Chondrocyte (in vitro differentiated cells): ENCODE results near the gene MRPS15. TPM values are rescaled to one million over a fixed set of nuclear protein-coding genes. Genes with fewer than 3 reads are reported as not detected.
"Not testable (repeated sequence)": the region's sequence is repeated elsewhere in the genome, so short reads cannot be mapped to it uniquely, and the experiment has no call there.

ENCODE experiments used
- DNase-seq: peaks from one replicate; pipeline ENCODE4 v3.0.0; 2021; ENCODE audit warnings: mixed read lengths, low spot score
- H3K27ac Mint-ChIP-seq: one replicate; pipeline ENCODE4 v1.8.0; 2021; ENCODE audit warnings: mild to moderate bottlenecking, moderate library complexity, mixed read lengths; ENCODE audit not compliant: unreplicated experiment
- H3K27me3 Mint-ChIP-seq: 2 replicates; pipeline ENCODE4 v1.8.0; 2021; ENCODE audit warnings: low read depth, mixed read lengths
- H3K36me3 Mint-ChIP-seq: 2 replicates; pipeline ENCODE4 v1.8.0; 2021; ENCODE audit warnings: low read depth, mixed read lengths
- H3K4me1 Mint-ChIP-seq: 2 replicates; pipeline ENCODE4 v1.8.0; 2021; ENCODE audit warnings: low read depth, mild to moderate bottlenecking, mixed read lengths
- H3K4me3 Mint-ChIP-seq: one replicate; pipeline ENCODE4 v1.8.0; 2021; ENCODE audit warnings: mild to moderate bottlenecking, moderate library complexity, mixed read lengths; ENCODE audit not compliant: unreplicated experiment
- H3K9me3 Mint-ChIP-seq: 2 replicates; pipeline ENCODE4 v1.8.0; 2021; ENCODE audit warnings: low read depth, mixed read lengths
- total RNA-seq: library from RNA; stranded (reverse); gene quantifications from 3 replicates; pipeline ENCODE4 v1.2.1, GENCODE V29; 2021
- TF ChIP-seq, protein P1 (sequence below): fragments of 200-600 bp; sonication (generic); IDR thresholded peaks from 2 replicates; pipeline ENCODE4 v1.5.0; 2021; ENCODE audit warnings: antibody characterized with exemption, mild to moderate bottlenecking, moderate library complexity

The MRPS15 gene
- total RNA-seq, 1 donor from 2014 or later, result 51.3 TPM

DNA sequence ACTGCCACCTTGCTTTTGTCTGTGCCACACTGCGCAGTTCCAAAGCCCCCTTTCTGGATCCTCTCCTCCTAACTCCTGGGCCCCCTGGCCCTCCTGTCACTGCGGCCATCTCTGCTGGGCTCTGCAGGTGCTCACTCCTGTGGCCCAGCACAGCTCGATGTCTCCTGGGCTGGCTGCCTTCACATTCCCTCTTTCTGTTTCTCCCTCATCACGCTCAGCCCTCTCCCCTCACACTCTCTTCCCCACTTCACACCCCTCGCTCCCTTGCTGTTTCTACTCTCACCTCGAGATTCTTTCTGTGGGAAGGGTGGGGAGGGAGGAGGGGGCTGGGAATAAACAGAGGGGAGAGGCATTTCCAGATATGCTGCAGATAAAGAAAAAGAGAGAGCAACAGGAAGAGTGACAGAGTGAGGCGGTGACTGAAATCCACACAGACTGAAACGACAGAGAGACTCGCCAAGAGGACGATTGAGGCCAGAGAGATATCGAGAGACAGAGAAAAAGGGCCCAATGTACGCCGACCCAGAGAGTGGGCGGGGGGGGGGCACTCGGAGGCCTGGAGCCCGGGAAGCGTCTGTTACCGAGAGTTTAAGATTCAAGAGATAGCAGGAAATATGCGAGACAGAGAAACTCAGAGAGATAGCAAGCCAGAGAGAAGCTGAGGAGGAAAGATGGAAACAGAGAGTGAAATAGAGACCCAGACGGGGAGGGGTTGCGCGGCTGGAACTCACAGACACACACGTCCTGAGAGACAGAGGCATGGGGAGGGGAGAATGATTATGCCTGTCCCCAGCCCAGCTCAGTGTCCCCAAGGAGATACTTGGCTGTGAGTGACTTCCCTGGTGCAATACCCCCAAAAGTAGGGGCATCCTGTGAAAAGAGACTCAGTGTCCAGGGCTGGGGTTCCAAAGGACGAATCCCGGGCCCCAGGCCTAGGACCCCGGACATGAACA, 17.9 kb upstream of the MRPS15 start:
- no peak overlapping the region for H3K27ac Mint-ChIP-seq
- no peaks in the 10 kb centered on the region for H3K9me3 Mint-ChIP-seq
- no peak for DNase-seq
- H3K4me1 Mint-ChIP-seq, result no peaks in the 10 kb centered on the region
- TF ChIP-seq, protein P1, sequence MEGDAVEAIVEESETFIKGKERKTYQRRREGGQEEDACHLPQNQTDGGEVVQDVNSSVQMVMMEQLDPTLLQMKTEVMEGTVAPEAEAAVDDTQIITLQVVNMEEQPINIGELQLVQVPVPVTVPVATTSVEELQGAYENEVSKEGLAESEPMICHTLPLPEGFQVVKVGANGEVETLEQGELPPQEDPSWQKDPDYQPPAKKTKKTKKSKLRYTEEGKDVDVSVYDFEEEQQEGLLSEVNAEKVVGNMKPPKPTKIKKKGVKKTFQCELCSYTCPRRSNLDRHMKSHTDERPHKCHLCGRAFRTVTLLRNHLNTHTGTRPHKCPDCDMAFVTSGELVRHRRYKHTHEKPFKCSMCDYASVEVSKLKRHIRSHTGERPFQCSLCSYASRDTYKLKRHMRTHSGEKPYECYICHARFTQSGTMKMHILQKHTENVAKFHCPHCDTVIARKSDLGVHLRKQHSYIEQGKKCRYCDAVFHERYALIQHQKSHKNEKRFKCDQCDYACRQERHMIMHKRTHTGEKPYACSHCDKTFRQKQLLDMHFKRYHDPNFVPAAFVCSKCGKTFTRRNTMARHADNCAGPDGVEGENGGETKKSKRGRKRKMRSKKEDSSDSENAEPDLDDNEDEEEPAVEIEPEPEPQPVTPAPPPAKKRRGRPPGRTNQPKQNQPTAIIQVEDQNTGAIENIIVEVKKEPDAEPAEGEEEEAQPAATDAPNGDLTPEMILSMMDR, result no peak
- no peak overlapping the region for H3K4me3 Mint-ChIP-seq
- peaks cover 37% of the 10 kb centered on the region for H3K27me3 Mint-ChIP-seq
- H3K36me3 Mint-ChIP-seq, result no peaks in the 10 kb centered on the region

DNA sequence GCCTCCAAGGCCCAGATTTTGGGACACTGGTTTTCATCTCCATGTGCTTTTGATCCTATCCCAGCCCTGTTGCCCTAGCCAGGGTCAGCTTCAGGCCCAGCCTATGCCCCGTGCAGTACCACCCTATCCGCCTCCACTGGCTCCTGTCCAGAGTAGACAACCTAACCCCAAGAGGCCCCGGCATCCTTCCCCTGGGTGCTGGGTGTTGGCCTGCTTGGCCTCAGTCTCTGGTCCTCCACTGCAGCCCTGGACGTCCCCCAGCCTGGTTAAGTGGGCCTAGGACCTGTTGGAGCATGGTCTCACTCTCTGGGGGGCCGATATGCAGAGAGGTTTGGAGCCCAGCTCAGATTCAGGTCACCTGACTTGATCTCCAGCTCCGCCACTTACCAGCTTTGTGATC, 16.9 kb upstream of the MRPS15 start:
- Mint-ChIP-seq H3K27ac (no peak overlapping the region), H3K36me3 (no peaks in the 10 kb centered on the region), H3K9me3 (no peaks in the 10 kb centered on the region), H3K4me1 (no peaks in the 10 kb centered on the region), H3K4me3 (no peak overlapping the region), H3K27me3 (peaks cover 34% of the 10 kb centered on the region)
- DNase-seq, result no peak
- TF ChIP-seq, protein P1, result no peak

DNA sequence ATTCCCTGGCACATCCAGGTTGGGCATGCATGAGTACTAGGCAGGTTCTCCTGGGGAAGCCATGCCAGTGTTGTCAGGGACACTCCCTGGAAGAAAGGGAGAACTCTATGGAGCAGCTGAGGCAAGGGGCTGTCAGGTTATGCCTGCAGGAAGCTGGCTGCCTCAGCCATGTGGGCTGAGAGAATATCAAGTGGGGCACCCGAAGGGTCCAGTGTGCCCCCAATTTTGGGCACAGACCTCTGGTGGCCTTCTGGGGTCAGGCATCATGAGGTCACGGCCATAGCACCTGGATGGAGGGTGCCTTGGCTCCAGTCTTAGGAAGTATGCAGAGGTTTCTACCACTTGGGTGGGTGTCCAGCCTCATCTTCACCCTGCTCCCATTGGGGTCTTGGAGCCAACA, 16.0 kb upstream of the MRPS15 start:
- no peak overlapping the region for H3K27ac Mint-ChIP-seq

DNA sequence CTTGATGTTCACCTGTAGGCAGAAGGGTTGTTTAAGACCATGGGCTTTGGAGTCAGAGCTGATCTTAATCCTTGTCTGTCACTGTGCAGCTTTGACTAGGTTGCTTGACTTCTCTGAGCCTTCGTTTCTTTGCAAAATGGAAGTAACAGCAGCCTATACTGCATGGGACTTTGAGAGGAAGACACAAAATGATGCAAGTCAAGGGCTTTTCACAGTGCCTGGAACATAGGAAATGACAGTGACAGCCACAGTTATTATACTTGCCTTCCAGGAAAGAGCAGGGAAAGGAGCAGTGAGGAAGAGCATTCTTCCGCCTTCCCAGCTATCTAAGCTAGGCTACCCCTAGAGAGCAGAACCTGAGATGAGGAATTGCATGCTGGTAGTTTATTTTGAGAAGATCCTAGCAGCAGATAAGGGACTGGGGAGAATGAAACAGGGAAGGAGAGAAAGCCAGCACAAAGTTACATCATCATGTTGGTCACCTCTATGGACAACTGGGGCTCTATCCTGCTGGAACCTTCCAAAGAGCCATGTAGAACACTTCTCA, 15.4 kb upstream of the MRPS15 start:
- DNase-seq, result no peak
- no peak overlapping the region for H3K4me3 Mint-ChIP-seq
- H3K9me3 Mint-ChIP-seq, result no peaks in the 10 kb centered on the region

More for the DNA sequence above, 16.0 kb upstream of the MRPS15 start:
- TF ChIP-seq, protein P1, result no peak
- H3K9me3 Mint-ChIP-seq, result no peaks in the 10 kb centered on the region
- H3K27me3 Mint-ChIP-seq, result peaks cover 28% of the 10 kb centered on the region
- H3K4me1 Mint-ChIP-seq, result no peaks in the 10 kb centered on the region
- H3K36me3 Mint-ChIP-seq, result no peaks in the 10 kb centered on the region
- no peak overlapping the region for H3K4me3 Mint-ChIP-seq
- no peak for DNase-seq

DNA sequence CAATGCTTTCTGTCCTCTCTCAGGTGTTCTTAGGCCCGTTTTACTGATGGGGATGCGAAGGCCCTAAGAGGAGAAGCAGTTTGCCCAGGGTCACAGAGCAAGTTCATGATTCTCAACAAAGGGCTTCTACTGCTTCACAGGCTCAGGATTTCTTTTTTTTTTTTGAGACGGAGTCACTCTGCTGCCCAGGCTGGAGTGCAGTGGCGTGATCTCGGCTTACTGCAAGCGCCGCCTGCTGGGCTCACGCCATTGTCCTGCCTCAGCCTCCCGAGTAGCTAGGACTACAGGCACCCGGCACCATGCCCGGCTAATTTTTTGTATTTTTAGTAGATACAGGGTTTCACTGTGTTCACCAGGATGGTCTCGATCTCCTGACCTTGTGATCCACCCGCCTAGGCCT, 13.4 kb upstream of the MRPS15 start:
- H3K4me1 Mint-ChIP-seq, H3K9me3 Mint-ChIP-seq, H3K4me3 Mint-ChIP-seq, H3K27ac Mint-ChIP-seq, H3K36me3 Mint-ChIP-seq, DNase-seq: not testable (repeated sequence)
- H3K27me3 Mint-ChIP-seq, result peaks cover 21% of the 10 kb centered on the region

More for the DNA sequence above, 15.4 kb upstream of the MRPS15 start:
- Mint-ChIP-seq H3K27ac (no peak overlapping the region), H3K36me3 (no peaks in the 10 kb centered on the region), H3K27me3 (peaks cover 27% of the 10 kb centered on the region), H3K4me1 (no peaks in the 10 kb centered on the region)
- TF ChIP-seq, protein P1, result no peak
